IMR-90 (cell line): Measurements from ENCODE around the gene STK32A. TPM values are rescaled to one million over a fixed set of nuclear protein-coding genes. Genes with fewer than 3 reads are reported as not detected.

Experiments used
- ATAC-seq: fragments of 200-7000 bp; cut with Tn5 transposase; 2 replicates; pipeline ENCODE4 v1.9.1; 2020; ENCODE audit warnings: low read depth, mild to moderate bottlenecking, moderate library complexity
- BruUV-seq: library from RNA; stranded (reverse); fragments of 400-500 nt; replicated peaks from 2 replicates; lab custom pipeline; 2021; lab: Mats Ljungman, UMichigan
- CTCF ChIA-PET: fragments of 300-600 bp; formaldehyde crosslinking; extraction: SDS; loops from one replicate; lab custom pipeline; 2021; ENCODE audit warnings: antibody characterized with exemption; lab: Yijun Ruan, JAX
- POLR2A ChIA-PET: fragments of 300-600 bp; sonication (Branson Sonifier 250); formaldehyde crosslinking; loops from one replicate; lab custom pipeline; 2022; ENCODE audit warnings: antibody characterized with exemption; ENCODE audit not compliant: unreplicated experiment; lab: Charles Lee
- DNase-seq: peaks from one replicate; pipeline ENCODE4 v3.0.0; 2013
- H2AFZ ChIP-seq: replicated peaks from 2 replicates; pipeline ENCODE3; 2013; ENCODE audit warnings: low read length, mild to moderate bottlenecking; ENCODE audit not compliant: poor library complexity
- H2AK5ac ChIP-seq: 2 replicates; pipeline ENCODE4 v1.6.1; 2013; ENCODE audit warnings: low read depth, low read length, inconsistent platforms
- H2AK9ac ChIP-seq: replicated peaks from 2 replicates; pipeline ENCODE3; 2013; ENCODE audit warnings: mild to moderate bottlenecking, low read depth, low read length, moderate library complexity; ENCODE audit not compliant: poor library complexity
- H2BK120ac ChIP-seq: 2 replicates; pipeline ENCODE4 v1.6.1; 2013; ENCODE audit warnings: low read depth, low read length, inconsistent platforms
- H2BK15ac ChIP-seq: 3 replicates; pipeline ENCODE4 v1.6.1; 2013; ENCODE audit warnings: low read depth, low read length, inconsistent platforms
- H2BK20ac ChIP-seq: 2 replicates; pipeline ENCODE4 v1.6.1; 2013; ENCODE audit warnings: low read depth, mild to moderate bottlenecking, inconsistent platforms, low read length, moderate library complexity
- H2BK5ac ChIP-seq: 2 replicates; pipeline ENCODE4 v1.6.1; 2013; ENCODE audit warnings: mild to moderate bottlenecking, low read depth, low read length, inconsistent platforms; ENCODE audit not compliant: poor library complexity, severe bottlenecking
- H3K14ac ChIP-seq: replicated peaks from 2 replicates; pipeline ENCODE4 v1.6.1; 2013; ENCODE audit warnings: low read depth, low read length, inconsistent platforms
- H3K18ac ChIP-seq: 2 replicates; pipeline ENCODE4 v1.6.1; 2013; ENCODE audit warnings: low read depth, low read length, control low read depth
- H3K23ac ChIP-seq: 2 replicates; pipeline ENCODE4 v1.6.1; 2013; ENCODE audit warnings: low read depth, low read length, inconsistent platforms
- H3K27ac ChIP-seq: 2 replicates; pipeline ENCODE4 v1.5.1; 2013; ENCODE audit warnings: mild to moderate bottlenecking, control low read depth, low read length; ENCODE audit not compliant: insufficient read depth
- H3K27me3 ChIP-seq: 2 replicates; pipeline ENCODE4 v1.6.1; 2013; ENCODE audit warnings: low read length; ENCODE audit not compliant: control insufficient read depth, insufficient read depth
- H3K36me3 ChIP-seq: 2 replicates; pipeline ENCODE4 v1.6.1; 2013; ENCODE audit warnings: low read length, mixed read lengths; ENCODE audit not compliant: control insufficient read depth, insufficient read depth
- H3K4ac ChIP-seq: 2 replicates; pipeline ENCODE4 v1.6.1; 2013; ENCODE audit warnings: low read depth, low read length, inconsistent platforms
- H3K4me1 ChIP-seq: 2 replicates; pipeline ENCODE4 v1.6.1; 2013; ENCODE audit warnings: low read length, mixed read lengths; ENCODE audit not compliant: control insufficient read depth, insufficient read depth
- H3K4me2 ChIP-seq: 2 replicates; pipeline ENCODE4 v1.6.1; 2013; ENCODE audit warnings: low read depth, mild to moderate bottlenecking, control low read depth, low read length, moderate library complexity
- H3K4me3 ChIP-seq: 2 replicates; pipeline ENCODE4 v1.5.1; 2013; ENCODE audit warnings: low read depth, mild to moderate bottlenecking, control low read depth, low read length, moderate library complexity; ENCODE audit not compliant: insufficient read depth
- H3K56ac ChIP-seq: 2 replicates; pipeline ENCODE4 v1.6.1; 2013; ENCODE audit warnings: low read length, inconsistent platforms; ENCODE audit not compliant: insufficient read depth; ENCODE audit errors: extremely low read depth
- H3K79me1 ChIP-seq, 2 experiments: 2 replicates each; pipeline ENCODE4 v1.6.1; 2013; ENCODE audit warnings: low read length in 2 of 2, inconsistent platforms in 1 of 2, low read depth in 1 of 2
- H3K9ac ChIP-seq: 2 replicates; pipeline ENCODE4 v1.6.1; 2013; ENCODE audit warnings: low read depth, low read length, control low read depth
- H3K9me1 ChIP-seq: 2 replicates; pipeline ENCODE4 v1.6.1; 2013; ENCODE audit warnings: low read length, inconsistent platforms; ENCODE audit not compliant: insufficient read depth
- H3K9me3 ChIP-seq: 2 replicates; pipeline ENCODE4 v1.6.1; 2013; ENCODE audit warnings: low read length; ENCODE audit not compliant: control insufficient read depth, insufficient read depth
- H4K20me1 ChIP-seq: 2 replicates; pipeline ENCODE4 v1.6.1; 2013; ENCODE audit warnings: low read length, inconsistent platforms; ENCODE audit not compliant: insufficient read depth
- H4K5ac ChIP-seq: 2 replicates; pipeline ENCODE4 v1.6.1; 2013; ENCODE audit warnings: mild to moderate bottlenecking, low read depth, low read length, control low read depth
- H4K8ac ChIP-seq, 2 experiments: 2 replicates each; pipeline ENCODE4 v1.6.1; 2013; ENCODE audit warnings: low read depth in 2 of 2, low read length in 2 of 2, control low read depth in 1 of 2, inconsistent platforms in 1 of 2
- H4K91ac ChIP-seq: 2 replicates; pipeline ENCODE4 v1.6.1; 2013; ENCODE audit warnings: low read depth, low read length, inconsistent platforms; ENCODE audit not compliant: insufficient read depth
- BHLHE40 ChIP-seq: fragments of 150-350 bp; IDR thresholded peaks from 2 replicates; pipeline ENCODE4 v1.6.1; 2016; ENCODE audit warnings: mild to moderate bottlenecking, low read depth, low read length
- CEBPB ChIP-seq: IDR thresholded peaks from 2 replicates; pipeline ENCODE4 v1.6.1; 2012; ENCODE audit warnings: low read depth, low read length, improper control_type of control experiment
- CTCF ChIP-seq: conservative IDR thresholded peaks from 2 replicates; pipeline ENCODE4 v1.5.1; 2012; ENCODE audit warnings: mild to moderate bottlenecking, low read depth, low read length, improper control_type of control experiment
- FOS ChIP-seq: fragments of 150-350 bp; IDR thresholded peaks from 2 replicates; pipeline ENCODE4 v1.6.1; 2016; ENCODE audit warnings: low read depth, low read length
- MAFK ChIP-seq: IDR thresholded peaks from 2 replicates; pipeline ENCODE4 v1.6.1; 2012; ENCODE audit warnings: low read depth, low read length, improper control_type of control experiment
- MAZ ChIP-seq: IDR thresholded peaks from 2 replicates; pipeline ENCODE4 v1.6.1; 2012; ENCODE audit warnings: low read depth, mild to moderate bottlenecking, low read length, improper control_type of control experiment, moderate library complexity, borderline replicate concordance
- NFE2L2 ChIP-seq: fragments of 150-350 bp; IDR thresholded peaks from 2 replicates; pipeline ENCODE4 v1.6.1; 2016; ENCODE audit warnings: low read depth, mild to moderate bottlenecking, low read length
- RFX5 ChIP-seq: IDR thresholded peaks from 2 replicates; pipeline ENCODE4 v1.8.0; 2012; ENCODE audit warnings: low read depth, mild to moderate bottlenecking, low read length, moderate library complexity
- USF2 ChIP-seq: fragments of 150-350 bp; IDR thresholded peaks from 2 replicates; pipeline ENCODE4 v1.6.1; 2017; ENCODE audit warnings: mild to moderate bottlenecking, antibody characterized with exemption, low read length, low read depth
- WGBS, 2 experiments: methylation state at CpG; one replicate each; pipeline versions ENCODE4 v1.1.5 to v1.1.7; 2013; ENCODE audit warnings: missing lambda C conversion rate in 2 of 2; ENCODE audit not compliant: insufficient read length in 1 of 2; ENCODE audit errors: extremely low coverage in 2 of 2; 5-methylcytosine and 5-hydroxymethylcytosine counted together
- dilution Hi-C: fragments of 300-500 bp; cut with HindIII; formaldehyde crosslinking; loops from one replicate; pipeline ENCODE4 v1.14.3; 2018; ENCODE audit warnings: low sequenced_read_pairs; ENCODE audit not compliant: unreplicated experiment
- in situ Hi-C: fragments of 300-500 bp; cut with MboI; formaldehyde crosslinking; loops from 3 replicates; pipeline ENCODE4 v1.14.3; 2019; ENCODE audit warnings: low sequenced_read_pairs, inconsistent platforms, mixed read lengths
- intact Hi-C: fragments of 100-400 bp; cut with micrococcal nuclease; formaldehyde crosslinking; loops from 2 replicates; pipeline ENCODE4 v1.10.0; 2022
- polyA plus RNA-seq, 3 experiments: library from polyadenylated mRNA; depleted of rRNA; stranded (reverse); fragments of >200 nt; gene quantifications; 2 replicates each; pipeline ENCODE4 v1.2.3, GENCODE V29; 2012; ENCODE audit warnings: low replicate concordance in 1 of 3
- total RNA-seq: library from RNA; depleted of rRNA; stranded (reverse); fragments of >200 nt; gene quantifications from 2 replicates; pipeline ENCODE4 v1.2.3, GENCODE V29; 2012
- TF ChIP-seq, protein P1 (sequence below): fragments of 150-350 bp; IDR thresholded peaks from 2 replicates; pipeline ENCODE4 v1.6.1; 2016; ENCODE audit warnings: low read depth, mild to moderate bottlenecking, low read length, moderate library complexity, borderline replicate concordance

Gene STK32A
- total and polyA plus RNA-seq, 2 of the 4 experiments (the other 2 are of a cell fraction): 0.12 to 0.18 TPM

DNA sequence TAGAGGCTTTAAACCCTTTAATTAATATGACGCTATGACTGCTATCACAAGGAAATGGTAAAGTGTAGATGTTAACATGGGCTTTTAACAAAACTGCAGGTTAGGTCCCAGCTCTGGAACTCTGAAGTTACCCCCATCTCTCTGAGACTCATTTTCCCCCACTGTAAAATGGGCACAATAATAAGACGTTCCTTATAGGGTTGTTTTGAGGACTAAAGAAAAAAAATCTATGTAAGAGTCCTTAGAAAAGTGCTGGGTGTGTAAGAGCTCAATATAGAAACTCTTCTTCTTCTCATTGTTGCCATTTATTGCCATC lies 45.8 kb upstream of the STK32A start:
- no peak overlapping the region for H2AFZ ChIP-seq
- no peaks in the 10 kb centered on the region for H3K36me3 ChIP-seq
- no peak overlapping the region for H4K5ac ChIP-seq
- H3K4me2 ChIP-seq: no peak overlapping the region
- CTCF ChIA-PET: interaction anchor here (0.6 to 2.7 kb wide), 21 partner anchors 8 to 668 kb away, joined by 3 to 36 read pairs (median 4); no protein-coding TSS in a partner anchor
- dilution Hi-C loops: no loop called here
- H3K23ac ChIP-seq: no peak overlapping the region
- no peak overlapping the region for H3K56ac ChIP-seq
- no TSS peak for BruUV-seq
- POLR2A ChIA-PET: interaction anchor here (0.8 kb wide), 1 partner anchor 130 kb away, joined by 4 read pairs; no protein-coding TSS in a partner anchor
- H3K14ac ChIP-seq: no peak overlapping the region
- no peak overlapping the region for H3K18ac ChIP-seq
- no peak overlapping the region for H2AK5ac ChIP-seq
- H4K8ac ChIP-seq: no peak overlapping the region
- H3K79me1 ChIP-seq: no peaks in the 10 kb centered on the region
- no peaks in the 10 kb centered on the region for H3K9me1 ChIP-seq
- no peak overlapping the region for H2BK15ac ChIP-seq
- no peak overlapping the region for H2BK20ac ChIP-seq
- no CpG with 5 or more reads among the region's 2 CpGs for WGBS, 2 experiments
- no peaks in the 10 kb centered on the region for H3K4me1 ChIP-seq
- intact Hi-C loops: loop anchor here (1.0 to 5.0 kb wide), 5 partner anchors 91 to 727 kb away; no protein-coding TSS in a partner anchor
- no peak overlapping the region for H2AK9ac ChIP-seq
- no peak overlapping the region for H3K4me3 ChIP-seq
- in situ Hi-C loops: no loop called here
- DNase-seq (no peak), ATAC-seq (no peak)
- H2BK5ac ChIP-seq: no peak overlapping the region
- no peak overlapping the region for H2BK120ac ChIP-seq
- no peaks in the 10 kb centered on the region; the same call in 1 of the 2 replicates for H3K9me3 ChIP-seq
- no peak overlapping the region for H3K4ac ChIP-seq
- no peak overlapping the region for H3K27ac ChIP-seq
- TF ChIP-seq FOS (no peak), MAZ (no peak), BHLHE40 (no peak), RFX5 (no peak), CTCF (no peak), NFE2L2 (no peak), USF2 (no peak), MAFK (no peak), CEBPB (no peak)
- TF ChIP-seq, protein P1, sequence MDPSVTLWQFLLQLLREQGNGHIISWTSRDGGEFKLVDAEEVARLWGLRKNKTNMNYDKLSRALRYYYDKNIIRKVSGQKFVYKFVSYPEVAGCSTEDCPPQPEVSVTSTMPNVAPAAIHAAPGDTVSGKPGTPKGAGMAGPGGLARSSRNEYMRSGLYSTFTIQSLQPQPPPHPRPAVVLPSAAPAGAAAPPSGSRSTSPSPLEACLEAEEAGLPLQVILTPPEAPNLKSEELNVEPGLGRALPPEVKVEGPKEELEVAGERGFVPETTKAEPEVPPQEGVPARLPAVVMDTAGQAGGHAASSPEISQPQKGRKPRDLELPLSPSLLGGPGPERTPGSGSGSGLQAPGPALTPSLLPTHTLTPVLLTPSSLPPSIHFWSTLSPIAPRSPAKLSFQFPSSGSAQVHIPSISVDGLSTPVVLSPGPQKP: no peak
- no peak overlapping the region for H3K9ac ChIP-seq
- no peaks in the 10 kb centered on the region for H3K27me3 ChIP-seq
- H4K91ac ChIP-seq: no peak overlapping the region
- H4K20me1 ChIP-seq: no peaks in the 10 kb centered on the region
